Smooth muscle cell (in vitro differentiated cells): ENCODE results near the gene B4GALT4. TPM values are rescaled to one million over a fixed set of nuclear protein-coding genes. Genes with fewer than 3 reads are reported as not detected.

Experiments
- DNase-seq: peaks from one replicate; lab custom pipeline; 2025; ENCODE audit not compliant: unreplicated experiment; lab: John Stamatoyannopoulos, UW
- H2AFZ ChIP-seq: fragments of 200-600 bp; sonication (generic); 2 replicates; pipeline ENCODE4 v1.6.0; 2016; ENCODE audit warnings: antibody characterized with exemption, low read depth, mild to moderate bottlenecking
- H3F3A ChIP-seq: fragments of 200-600 bp; sonication (generic); 2 replicates; pipeline ENCODE4 v1.6.0; 2017; ENCODE audit warnings: antibody characterized with exemption, low read depth
- H3K27ac ChIP-seq: fragments of 200-600 bp; sonication (generic); 2 replicates; pipeline ENCODE4 v1.5.1; 2016; ENCODE audit warnings: low read depth, mild to moderate bottlenecking
- H3K27me3 ChIP-seq: fragments of 200-600 bp; sonication (generic); 2 replicates; pipeline ENCODE4 v1.6.1; 2016; ENCODE audit warnings: low read depth, mild to moderate bottlenecking
- H3K36me3 ChIP-seq: fragments of 200-600 bp; sonication (generic); 2 replicates; pipeline ENCODE4 v1.5.1; 2016; ENCODE audit warnings: low read depth
- H3K4me1 ChIP-seq: fragments of 200-600 bp; sonication (generic); 2 replicates; pipeline ENCODE4 v1.5.1; 2016; ENCODE audit warnings: low read depth
- H3K4me2 ChIP-seq: fragments of 200-600 bp; sonication (generic); 2 replicates; pipeline ENCODE4 v1.6.0; 2016; ENCODE audit warnings: mild to moderate bottlenecking
- H3K4me3 ChIP-seq: fragments of 200-600 bp; sonication (generic); 2 replicates; pipeline ENCODE4 v1.5.1; 2016; ENCODE audit warnings: mild to moderate bottlenecking
- H3K79me2 ChIP-seq: fragments of 200-600 bp; sonication (generic); 2 replicates; pipeline ENCODE4 v1.6.0; 2016; ENCODE audit warnings: low read depth, mild to moderate bottlenecking
- H3K9ac ChIP-seq: fragments of 200-600 bp; sonication (generic); 2 replicates; pipeline ENCODE4 v1.6.0; 2016; ENCODE audit warnings: low read depth
- H3K9me3 ChIP-seq: fragments of 200-600 bp; sonication (generic); replicated peaks from 2 replicates; pipeline ENCODE4 v1.5.1; 2016; ENCODE audit warnings: low read depth
- H4K20me1 ChIP-seq: fragments of 200-600 bp; sonication (generic); 2 replicates; pipeline ENCODE4 v1.6.0; 2016; ENCODE audit warnings: low read depth
- WGBS: methylation state at CpG from one replicate; pipeline ENCODE4 v1.1.7; 2016; ENCODE audit warnings: low lambda C conversion rate; 5-methylcytosine and 5-hydroxymethylcytosine counted together
- polyA plus RNA-seq: library from polyadenylated mRNA; unstranded; fragments of >200 nt; fragmentation: Nextera tagmentation; extraction: Ambion mirVana; gene quantifications from 2 replicates; pipeline ENCODE4 v1.2.1, GENCODE V29; 2016
- total RNA-seq: library from RNA; depleted of rRNA; stranded (reverse); fragments of >200 nt; gene quantifications from 2 replicates; pipeline ENCODE4 v1.2.3, GENCODE V29; 2014
- TF ChIP-seq, protein P1 (sequence below): fragments of 200-600 bp; sonication (generic); IDR thresholded peaks from 2 replicates; pipeline ENCODE4 v1.5.1; 2017; ENCODE audit warnings: borderline replicate concordance, mild to moderate bottlenecking, antibody characterized with exemption; ENCODE audit not compliant: insufficient read depth, poor library complexity, severe bottlenecking

Gene B4GALT4
- total and polyA plus RNA-seq, 2 experiments from 2014 or later = 28.8 to 33.5 TPM

DNA sequence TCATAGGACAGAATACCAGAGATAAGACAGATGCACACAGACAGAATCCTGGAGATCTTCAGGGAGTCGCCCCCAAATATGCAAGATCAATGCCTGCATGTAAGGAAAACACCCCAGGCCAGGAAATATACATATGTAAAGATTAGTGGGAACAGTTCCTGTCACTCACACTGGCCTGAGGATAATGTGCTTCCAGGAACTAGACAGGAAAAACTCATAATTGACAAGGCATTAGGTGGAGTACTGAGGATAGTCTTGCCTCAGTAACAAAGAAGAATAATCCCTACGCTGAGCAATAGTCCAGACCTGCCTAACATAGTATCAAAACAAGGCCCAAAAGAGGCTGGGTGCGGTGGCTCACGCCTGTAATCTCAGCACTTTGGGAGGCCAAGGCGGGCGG is 20.4 kb upstream of the B4GALT4 start:
- no peak for DNase-seq
- no peaks in the 10 kb centered on the region for H4K20me1 ChIP-seq
- H3K27me3 ChIP-seq = no peaks in the 10 kb centered on the region
- H3K9me3 ChIP-seq = no peaks in the 10 kb centered on the region
- H3K4me3 ChIP-seq = no peak overlapping the region
- H2AFZ ChIP-seq = no peak overlapping the region
- no peak overlapping the region for H3K4me2 ChIP-seq
- H3K36me3 ChIP-seq = no peaks in the 10 kb centered on the region
- no peak overlapping the region for H3K27ac ChIP-seq
- no peak overlapping the region for H3K9ac ChIP-seq
- H3F3A ChIP-seq = no peaks in the 10 kb centered on the region
- WGBS = 79% methylated on average over 6 of the region's 6 CpGs
- no peaks in the 10 kb centered on the region for H3K4me1 ChIP-seq
- TF ChIP-seq, protein P1, sequence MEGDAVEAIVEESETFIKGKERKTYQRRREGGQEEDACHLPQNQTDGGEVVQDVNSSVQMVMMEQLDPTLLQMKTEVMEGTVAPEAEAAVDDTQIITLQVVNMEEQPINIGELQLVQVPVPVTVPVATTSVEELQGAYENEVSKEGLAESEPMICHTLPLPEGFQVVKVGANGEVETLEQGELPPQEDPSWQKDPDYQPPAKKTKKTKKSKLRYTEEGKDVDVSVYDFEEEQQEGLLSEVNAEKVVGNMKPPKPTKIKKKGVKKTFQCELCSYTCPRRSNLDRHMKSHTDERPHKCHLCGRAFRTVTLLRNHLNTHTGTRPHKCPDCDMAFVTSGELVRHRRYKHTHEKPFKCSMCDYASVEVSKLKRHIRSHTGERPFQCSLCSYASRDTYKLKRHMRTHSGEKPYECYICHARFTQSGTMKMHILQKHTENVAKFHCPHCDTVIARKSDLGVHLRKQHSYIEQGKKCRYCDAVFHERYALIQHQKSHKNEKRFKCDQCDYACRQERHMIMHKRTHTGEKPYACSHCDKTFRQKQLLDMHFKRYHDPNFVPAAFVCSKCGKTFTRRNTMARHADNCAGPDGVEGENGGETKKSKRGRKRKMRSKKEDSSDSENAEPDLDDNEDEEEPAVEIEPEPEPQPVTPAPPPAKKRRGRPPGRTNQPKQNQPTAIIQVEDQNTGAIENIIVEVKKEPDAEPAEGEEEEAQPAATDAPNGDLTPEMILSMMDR = no peak
- no peaks in the 10 kb centered on the region for H3K79me2 ChIP-seq

DNA sequence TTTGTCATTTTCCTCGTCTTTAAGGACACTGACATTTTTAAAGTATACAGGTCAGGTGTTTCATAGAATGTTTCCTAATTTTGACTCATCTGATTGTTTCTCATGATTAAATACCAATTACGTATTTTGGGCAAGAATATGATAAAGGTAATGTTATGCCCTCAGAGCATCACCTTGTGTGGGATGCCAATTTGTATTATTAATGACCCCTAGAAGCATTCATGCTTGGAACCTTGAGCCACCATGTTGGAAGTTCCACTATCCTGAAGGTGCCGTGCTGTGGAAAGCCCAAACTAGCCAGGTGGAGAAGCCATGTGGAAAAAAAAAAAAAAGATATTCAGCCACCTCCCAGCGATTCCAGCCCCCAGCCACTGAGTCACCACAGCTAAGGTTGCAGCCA is 19.1 kb upstream of the B4GALT4 start:
- H4K20me1 ChIP-seq = no peaks in the 10 kb centered on the region
- H2AFZ ChIP-seq = peak overlapping the region; percentile 55
- H3K27ac ChIP-seq = no peak overlapping the region
- no peak overlapping the region for H3K9ac ChIP-seq
- DNase-seq = no peak
- H3K4me3 ChIP-seq = no peak overlapping the region
- no peaks in the 10 kb centered on the region for H3K36me3 ChIP-seq
- no peaks in the 10 kb centered on the region for H3F3A ChIP-seq
- H3K4me2 ChIP-seq = no peak overlapping the region
- TF ChIP-seq, protein P1 = no peak
- no peaks in the 10 kb centered on the region for H3K4me1 ChIP-seq
- 91% methylated on average over 4 of the region's 4 CpGs for WGBS
- no peaks in the 10 kb centered on the region for H3K79me2 ChIP-seq
- no peaks in the 10 kb centered on the region for H3K9me3 ChIP-seq
- H3K27me3 ChIP-seq = no peaks in the 10 kb centered on the region

DNA sequence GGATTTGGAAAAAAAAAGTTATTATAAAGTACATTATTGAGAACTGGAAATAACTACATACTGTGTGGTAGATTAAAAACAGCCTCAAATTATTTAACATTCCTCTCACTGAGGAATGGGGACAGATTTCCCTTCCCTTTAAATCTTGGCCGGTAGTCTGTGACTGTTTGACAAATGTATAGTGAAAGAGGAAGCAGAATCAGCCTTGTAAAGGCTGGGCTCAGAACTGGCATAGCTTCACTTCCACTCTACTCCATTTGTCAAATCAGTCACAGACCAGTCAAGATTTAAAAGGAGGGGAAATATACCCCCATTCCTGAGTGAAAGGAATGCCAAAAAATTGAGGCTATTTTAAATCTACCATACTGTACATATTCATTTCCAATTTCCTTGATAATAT is 18.2 kb upstream of the B4GALT4 start:
- Histone ChIP-seq H4K20me1 (no peaks in the 10 kb centered on the region), H3K9me3 (no peaks in the 10 kb centered on the region), H3K4me2 (no peak overlapping the region), H3K36me3 (no peaks in the 10 kb centered on the region), H3K79me2 (no peaks in the 10 kb centered on the region), H3K9ac (no peak overlapping the region), H3F3A (no peaks in the 10 kb centered on the region), H3K27me3 (no peaks in the 10 kb centered on the region), H3K27ac (no peak overlapping the region), H3K4me3 (no peak overlapping the region), H3K4me1 (no peaks in the 10 kb centered on the region), H2AFZ (peak overlapping the region; percentile 55)
- DNase-seq = no peak
- TF ChIP-seq, protein P1 = no peak
- 42% methylated on average over 1 of the region's 1 CpG for whole genome bisulfite sequencing

GRCh38 chr3:119257654-119258410 is 17.2 kb upstream of the B4GALT4 start:
- Histone ChIP-seq H3K4me1 (no peaks in the 10 kb centered on the region), H3F3A (no peaks in the 10 kb centered on the region), H3K27me3 (no peaks in the 10 kb centered on the region), H3K27ac (peak overlapping the region; percentile 32), H4K20me1 (no peaks in the 10 kb centered on the region), H2AFZ (peak overlapping the region; percentile 56), H3K4me2 (no peak overlapping the region), H3K9ac (no peak overlapping the region), H3K4me3 (no peak overlapping the region), H3K9me3 (no peaks in the 10 kb centered on the region), H3K79me2 (no peaks in the 10 kb centered on the region), H3K36me3 (no peaks in the 10 kb centered on the region)
- no peak for DNase-seq
- 72% methylated on average over 8 of the region's 8 CpGs for WGBS
- TF ChIP-seq, protein P1 = no peak
